Karpas-422 (cell line): ENCODE data around the gene MAPK4. TPM values are rescaled to one million over a fixed set of nuclear protein-coding genes. Genes with fewer than 3 reads are reported as not detected.

Experiments used
- DNase-seq: peaks from one replicate; pipeline ENCODE4 v3.0.0-alpha.2; 2015
- H2AFZ ChIP-seq: fragments of 200-600 bp; sonication (generic); 2 replicates; pipeline ENCODE4 v1.6.1; 2014; ENCODE audit warnings: antibody characterized with exemption, low read length, mixed read lengths
- H3K27ac ChIP-seq: fragments of 200-600 bp; sonication (generic); 2 replicates; pipeline ENCODE4 v1.5.1; 2014; ENCODE audit warnings: mild to moderate bottlenecking, low read length, moderate library complexity
- H3K27me3 ChIP-seq: fragments of 200-600 bp; sonication (generic); 2 replicates; pipeline ENCODE4 v1.6.1; 2014; ENCODE audit warnings: low read length, mixed read lengths
- H3K36me3 ChIP-seq: fragments of 200-600 bp; sonication (generic); 2 replicates; pipeline ENCODE4 v1.6.1; 2014; ENCODE audit warnings: low read length, mixed read lengths; ENCODE audit not compliant: insufficient read depth
- H3K4me1 ChIP-seq: fragments of 200-600 bp; sonication (generic); 2 replicates; pipeline ENCODE4 v1.6.1; 2014; ENCODE audit warnings: mild to moderate bottlenecking, low read length, mixed read lengths
- H3K4me2 ChIP-seq: fragments of 200-600 bp; sonication (generic); 2 replicates; pipeline ENCODE4 v1.6.1; 2014; ENCODE audit warnings: low read length, low read depth, mild to moderate bottlenecking; ENCODE audit not compliant: poor library complexity, severe bottlenecking
- H3K4me3 ChIP-seq: fragments of 200-600 bp; sonication (generic); 2 replicates; pipeline ENCODE4 v1.5.1; 2014; ENCODE audit warnings: mild to moderate bottlenecking, antibody characterized with exemption, low read length, mixed read lengths
- H3K79me2 ChIP-seq: fragments of 200-600 bp; sonication (generic); 2 replicates; pipeline ENCODE4 v1.6.1; 2014; ENCODE audit warnings: mild to moderate bottlenecking, low read length, mixed read lengths
- H3K9ac ChIP-seq: fragments of 200-600 bp; sonication (generic); 2 replicates; pipeline ENCODE4 v1.6.0; 2014; ENCODE audit warnings: low read length
- H3K9me2 ChIP-seq: fragments of 200-600 bp; sonication (generic), shearing (Covaris generic); replicated peaks from 2 replicates; pipeline ENCODE4 v1.6.0; 2014; ENCODE audit warnings: mild to moderate bottlenecking, low read length, moderate library complexity; ENCODE audit not compliant: insufficient read depth
- H3K9me3 ChIP-seq: fragments of 300-700, 200-600 bp; sonication (generic); 2 replicates; pipeline ENCODE4 v1.6.1; 2014; ENCODE audit warnings: low read length, mixed read lengths
- H4K20me1 ChIP-seq: fragments of 200-600 bp; sonication (generic); 2 replicates; pipeline ENCODE4 v1.6.1; 2014; ENCODE audit warnings: mild to moderate bottlenecking, antibody characterized with exemption, low read length, low read depth; ENCODE audit not compliant: insufficient read depth
- total RNA-seq: library from RNA; depleted of rRNA; stranded (reverse); fragments of >200 nt; shearing (Covaris generic); gene quantifications from 2 replicates; pipeline ENCODE4 v1.2.3, GENCODE V29; 2014; ENCODE audit warnings: low replicate concordance

MAPK4 gene
- total RNA-seq, 1 experiment from 2014 or later, result not detected

DNA sequence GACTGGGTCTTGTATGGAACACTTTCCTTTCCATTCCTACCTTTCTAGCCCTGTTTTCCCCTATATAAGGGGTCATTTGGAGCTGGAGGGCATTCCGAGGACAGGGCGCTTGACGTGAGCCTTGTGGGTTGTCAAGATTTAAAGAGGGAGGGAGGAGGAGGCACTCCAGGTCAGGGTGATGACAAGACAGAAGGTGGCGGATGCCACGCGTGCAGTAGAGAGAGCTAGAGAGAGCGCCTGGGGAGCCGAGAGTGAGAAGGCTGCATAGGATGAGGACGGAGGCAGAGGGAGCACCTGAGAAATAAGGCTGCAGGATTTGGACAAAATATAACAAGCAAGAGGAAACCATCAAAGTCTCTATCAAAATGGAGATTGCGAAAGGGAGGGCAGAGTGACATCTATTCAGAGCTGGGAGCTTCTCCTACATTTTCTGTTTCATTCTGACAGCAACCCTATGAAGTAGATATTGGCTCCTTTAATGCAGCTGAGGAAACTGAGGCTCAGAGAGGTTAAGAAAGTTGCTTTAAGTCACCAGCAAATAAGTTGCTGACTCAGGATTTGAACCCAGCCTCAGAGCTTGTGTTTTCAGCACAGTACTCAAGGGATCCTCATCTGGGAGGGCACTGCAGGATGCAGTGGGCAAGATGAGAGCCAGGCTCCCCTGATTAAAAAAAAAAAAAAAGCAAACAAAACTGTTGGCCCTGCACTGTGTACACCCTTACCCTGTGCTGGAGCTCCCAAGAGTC is 135.7 kb downstream of the MAPK4 start:
- H3K36me3 ChIP-seq, result no peaks in the 10 kb centered on the region
- H4K20me1 ChIP-seq, result no peaks in the 10 kb centered on the region
- no peaks in the 10 kb centered on the region for H3K79me2 ChIP-seq
- H3K9me2 ChIP-seq, result no peaks in the 10 kb centered on the region
- no peak overlapping the region for H3K4me2 ChIP-seq
- no peak for DNase-seq
- no peaks in the 10 kb centered on the region for H3K27me3 ChIP-seq
- no peak overlapping the region for H3K9ac ChIP-seq
- H3K27ac ChIP-seq, result no peak overlapping the region
- no peak overlapping the region for H2AFZ ChIP-seq
- H3K9me3 ChIP-seq, result no peaks in the 10 kb centered on the region
- H3K4me1 ChIP-seq, result no peaks in the 10 kb centered on the region
- H3K4me3 ChIP-seq, result no peak overlapping the region

DNA sequence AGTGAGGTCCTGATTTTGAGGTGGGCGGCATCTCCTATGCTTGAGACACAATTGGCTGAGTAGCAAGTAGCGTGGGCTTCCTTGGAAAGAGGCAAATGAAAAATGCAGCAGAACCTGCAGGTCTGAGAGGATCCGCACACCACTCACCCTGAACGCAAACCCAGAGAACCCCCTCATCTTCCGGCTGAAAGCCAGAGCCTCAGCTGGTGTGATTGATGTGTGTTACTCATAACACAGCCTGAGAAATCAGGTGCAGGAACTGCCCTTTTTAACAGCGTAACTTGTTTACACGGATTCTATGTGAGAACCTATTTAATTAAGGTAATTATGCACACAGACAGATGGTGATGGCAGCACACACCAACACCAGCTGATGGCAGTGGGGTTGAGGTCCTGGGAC is 136.5 kb downstream of the MAPK4 start:
- Histone ChIP-seq H3K9me2 (no peaks in the 10 kb centered on the region), H3K4me1 (no peaks in the 10 kb centered on the region), H3K27me3 (no peaks in the 10 kb centered on the region), H3K27ac (no peak overlapping the region), H3K4me3 (no peak overlapping the region), H3K79me2 (no peaks in the 10 kb centered on the region), H3K9me3 (no peaks in the 10 kb centered on the region), H3K9ac (no peak overlapping the region), H4K20me1 (no peaks in the 10 kb centered on the region), H3K36me3 (no peaks in the 10 kb centered on the region), H3K4me2 (no peak overlapping the region), H2AFZ (no peak overlapping the region)
- no peak for DNase-seq

DNA sequence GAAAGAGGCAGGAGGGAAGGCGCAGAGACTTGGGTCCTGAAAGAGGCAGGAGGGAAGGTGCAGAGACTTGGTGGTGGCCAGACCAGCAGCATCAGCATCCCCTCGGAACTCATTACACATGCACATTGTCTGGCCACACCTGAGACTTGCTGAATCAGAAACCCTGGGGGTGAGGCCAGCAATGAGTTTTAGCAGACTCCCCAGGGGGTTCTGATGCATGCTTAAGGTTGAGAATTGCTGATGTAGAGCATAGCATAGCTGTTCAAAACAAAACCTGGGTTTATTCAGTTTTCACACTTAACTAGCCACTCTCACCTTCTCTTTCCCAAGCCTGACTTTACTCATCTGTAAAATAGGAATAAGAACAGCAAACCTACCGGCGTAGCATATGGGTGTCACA is 137.0 kb downstream of the MAPK4 start:
- DNase-seq, result no peak

DNA sequence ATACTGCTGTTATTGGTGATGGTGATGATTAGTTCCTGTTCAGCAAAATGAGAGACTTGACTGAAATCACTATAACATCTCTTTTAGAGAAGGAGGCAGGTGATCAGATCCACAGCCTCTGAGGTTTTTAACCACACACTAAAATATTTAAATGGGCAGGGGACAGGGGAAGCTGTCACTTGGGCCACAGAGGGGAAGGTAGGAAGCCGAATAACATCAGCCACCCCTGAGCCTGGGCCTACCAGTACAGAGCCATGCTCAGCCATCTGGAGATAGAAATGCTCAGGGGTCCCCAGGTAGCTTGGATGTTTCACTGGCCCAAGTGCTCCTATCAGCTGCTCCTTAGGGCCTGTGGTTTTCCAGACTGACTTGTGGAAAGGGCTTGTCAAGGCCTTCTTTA is 137.6 kb downstream of the MAPK4 start:
- H3K79me2 ChIP-seq, result no peaks in the 10 kb centered on the region
- H3K4me3 ChIP-seq, result no peak overlapping the region
- no peaks in the 10 kb centered on the region for H3K27me3 ChIP-seq

More for the DNA sequence above, 137.0 kb downstream of the MAPK4 start:
- Histone ChIP-seq H3K9ac (no peak overlapping the region), H3K27ac (no peak overlapping the region), H3K79me2 (no peaks in the 10 kb centered on the region), H2AFZ (no peak overlapping the region), H3K27me3 (no peaks in the 10 kb centered on the region), H3K9me2 (no peaks in the 10 kb centered on the region), H3K4me2 (no peak overlapping the region), H4K20me1 (no peaks in the 10 kb centered on the region), H3K4me3 (no peak overlapping the region), H3K9me3 (no peaks in the 10 kb centered on the region), H3K4me1 (no peaks in the 10 kb centered on the region), H3K36me3 (no peaks in the 10 kb centered on the region)

DNA sequence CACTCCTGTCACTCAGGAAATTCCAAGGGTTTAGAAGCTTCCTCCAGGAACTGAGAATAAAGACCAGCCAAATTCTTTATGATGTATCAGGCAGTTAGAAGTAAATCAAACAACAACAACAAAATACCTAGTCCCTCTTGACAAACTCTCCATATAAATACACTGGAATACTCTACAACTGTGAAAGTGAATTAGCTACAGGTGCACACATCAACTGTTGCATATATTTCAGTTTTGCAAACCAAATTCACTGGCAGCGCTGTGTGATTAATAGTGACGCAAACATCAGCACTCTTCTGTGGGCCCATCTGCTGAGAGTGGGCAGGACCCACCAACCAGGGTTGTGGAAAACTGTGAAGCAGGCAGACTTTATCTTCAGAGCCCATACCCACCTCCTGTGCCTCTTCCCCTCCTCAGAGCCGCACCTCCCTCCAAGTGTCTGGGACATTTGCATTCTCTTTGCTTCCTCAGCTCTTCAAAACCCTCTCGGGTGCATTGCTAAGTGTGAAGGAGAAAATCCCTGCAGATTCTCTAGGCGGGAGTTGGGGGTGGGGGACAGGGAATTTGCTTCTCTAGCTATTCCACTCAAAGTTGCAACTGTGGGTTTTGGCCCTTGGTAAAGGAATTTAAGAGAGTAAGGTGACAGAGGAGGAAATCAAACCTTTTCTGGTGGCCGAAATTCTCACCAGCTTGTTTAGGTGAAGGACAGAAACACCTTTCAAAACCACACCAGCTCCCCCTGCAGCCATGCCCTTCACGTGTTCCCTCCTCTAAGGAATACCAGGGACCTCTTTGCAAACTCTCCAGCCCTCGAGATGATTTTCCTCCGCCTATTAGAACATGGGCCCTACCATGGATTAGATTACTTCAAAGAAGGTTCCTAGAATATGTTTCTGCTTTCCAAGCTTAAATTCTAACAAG is 140.6 kb downstream of the MAPK4 start:
- Histone ChIP-seq H3K27me3 (no peaks in the 10 kb centered on the region), H4K20me1 (no peaks in the 10 kb centered on the region), H3K79me2 (no peaks in the 10 kb centered on the region), H3K9me2 (no peaks in the 10 kb centered on the region), H3K9me3 (no peaks in the 10 kb centered on the region), H3K27ac (no peak overlapping the region), H3K4me2 (no peak overlapping the region), H3K9ac (no peak overlapping the region), H2AFZ (no peak overlapping the region), H3K36me3 (no peaks in the 10 kb centered on the region), H3K4me1 (no peaks in the 10 kb centered on the region), H3K4me3 (no peak overlapping the region)
- DNase-seq, result no peak

More for the DNA sequence above, 137.6 kb downstream of the MAPK4 start:
- Histone ChIP-seq H2AFZ (no peak overlapping the region), H3K27ac (no peak overlapping the region), H3K4me1 (no peaks in the 10 kb centered on the region), H3K9ac (no peak overlapping the region), H3K36me3 (no peaks in the 10 kb centered on the region), H3K9me3 (no peaks in the 10 kb centered on the region), H3K4me2 (no peak overlapping the region), H4K20me1 (no peaks in the 10 kb centered on the region), H3K9me2 (no peaks in the 10 kb centered on the region)
- no peak for DNase-seq

DNA sequence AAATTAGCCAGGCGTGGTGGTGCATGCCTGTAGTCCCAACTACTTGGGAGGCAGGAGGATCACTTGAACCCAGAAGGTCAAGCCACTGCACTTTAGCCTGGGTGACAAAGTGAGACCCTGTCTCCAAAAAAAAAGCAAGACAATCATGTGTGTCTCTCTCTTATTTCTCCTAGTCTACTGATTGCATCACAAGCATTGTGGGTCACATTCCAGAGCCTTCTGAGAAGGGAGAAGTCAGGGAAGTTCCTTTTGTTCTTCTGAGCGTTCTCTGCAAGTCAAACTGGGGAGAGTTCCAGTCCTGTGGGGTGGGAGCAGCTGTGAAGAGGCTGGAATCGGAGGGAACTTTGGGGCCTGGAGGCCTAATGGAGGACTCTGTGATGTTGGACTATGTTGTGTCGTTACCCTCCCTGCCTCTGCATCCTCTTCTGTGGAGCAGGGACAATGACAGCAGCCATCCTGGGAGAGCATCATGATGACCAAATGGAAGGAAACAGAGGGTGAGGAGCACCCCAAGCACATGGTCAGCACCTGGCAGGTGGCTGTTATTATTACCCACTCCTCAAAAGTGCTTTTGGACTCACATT is 144.6 kb downstream of the MAPK4 start:
- no peak overlapping the region for H3K4me2 ChIP-seq
- no peaks in the 10 kb centered on the region for H3K4me1 ChIP-seq
- no peak overlapping the region for H3K27ac ChIP-seq
- no peaks in the 10 kb centered on the region for H4K20me1 ChIP-seq
- no peaks in the 10 kb centered on the region for H3K27me3 ChIP-seq
- no peaks in the 10 kb centered on the region for H3K9me2 ChIP-seq
- H2AFZ ChIP-seq, result no peak overlapping the region
- H3K9ac ChIP-seq, result no peak overlapping the region
- no peaks in the 10 kb centered on the region for H3K36me3 ChIP-seq
- no peak overlapping the region for H3K4me3 ChIP-seq
- H3K79me2 ChIP-seq, result no peaks in the 10 kb centered on the region
- DNase-seq, result no peak
- no peaks in the 10 kb centered on the region for H3K9me3 ChIP-seq

DNA sequence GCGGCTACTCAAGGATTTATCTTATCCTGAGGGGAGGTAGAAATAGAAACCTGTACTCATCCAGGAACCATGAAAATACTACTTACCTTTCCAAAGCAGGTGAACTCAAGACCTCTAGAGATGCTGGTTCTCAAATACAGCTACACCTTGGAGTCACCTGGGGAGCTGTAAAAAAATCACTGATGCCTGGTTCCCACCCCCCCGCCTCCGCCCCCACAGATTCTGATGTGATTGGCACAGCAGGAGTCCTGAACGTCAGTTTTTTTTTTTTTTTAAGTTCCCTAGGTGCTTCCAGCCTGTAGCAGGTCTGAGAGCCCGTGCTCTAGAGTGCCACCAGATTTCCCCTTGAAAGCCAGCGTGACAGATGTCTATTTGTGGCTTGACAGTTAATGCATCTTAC is 146.3 kb downstream of the MAPK4 start:
- no peaks in the 10 kb centered on the region for H3K9me3 ChIP-seq
- no peaks in the 10 kb centered on the region for H3K4me1 ChIP-seq

DNA sequence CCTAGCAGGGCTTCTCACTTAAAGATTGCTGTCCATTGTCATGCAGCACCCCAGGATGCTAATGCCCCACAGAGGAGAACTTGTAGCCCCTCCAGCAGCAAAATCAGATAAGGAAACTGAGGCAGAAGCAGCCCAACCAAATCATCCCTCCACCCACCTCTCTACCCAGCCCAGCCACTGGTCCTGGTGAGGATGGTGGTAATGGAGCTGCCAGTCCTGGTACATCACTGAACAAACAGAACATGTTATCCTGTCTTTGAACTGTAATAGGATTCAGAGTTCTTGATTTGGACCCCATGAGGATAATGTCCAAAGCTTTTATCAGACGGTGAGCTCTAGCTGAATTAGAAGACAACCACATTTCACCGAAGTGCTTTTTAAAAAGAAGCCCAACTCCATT is 146.8 kb downstream of the MAPK4 start:
- H4K20me1 ChIP-seq, result no peaks in the 10 kb centered on the region
- no peak overlapping the region for H3K9ac ChIP-seq
- H3K9me2 ChIP-seq, result no peaks in the 10 kb centered on the region
- no peaks in the 10 kb centered on the region for H3K79me2 ChIP-seq
- H3K9me3 ChIP-seq, result no peaks in the 10 kb centered on the region
- H3K4me2 ChIP-seq, result no peak overlapping the region
- H3K27ac ChIP-seq, result no peak overlapping the region
- no peaks in the 10 kb centered on the region for H3K27me3 ChIP-seq
- H3K4me1 ChIP-seq, result no peaks in the 10 kb centered on the region
- no peak overlapping the region for H2AFZ ChIP-seq
- H3K4me3 ChIP-seq, result no peak overlapping the region
- no peaks in the 10 kb centered on the region for H3K36me3 ChIP-seq
- no peak for DNase-seq

More for the DNA sequence above, 146.3 kb downstream of the MAPK4 start:
- H3K4me2 ChIP-seq, result no peak overlapping the region
- no peak overlapping the region for H3K27ac ChIP-seq
- no peaks in the 10 kb centered on the region for H3K36me3 ChIP-seq
- H3K4me3 ChIP-seq, result no peak overlapping the region
- no peaks in the 10 kb centered on the region for H3K79me2 ChIP-seq
- H3K9ac ChIP-seq, result no peak overlapping the region
- DNase-seq, result no peak
- H3K27me3 ChIP-seq, result no peaks in the 10 kb centered on the region
- H4K20me1 ChIP-seq, result no peaks in the 10 kb centered on the region
- H3K9me2 ChIP-seq, result no peaks in the 10 kb centered on the region
- no peak overlapping the region for H2AFZ ChIP-seq
